HG03575 (cell line): ENCODE results near the gene PAIP1.
"Not testable (repeated sequence)": the region's sequence is repeated elsewhere in the genome, so short reads cannot be mapped to it uniquely, and the experiment has no call there.

ENCODE experiments used
- ATAC-seq: cut with Tn5 transposase; IDR thresholded peaks from one replicate; pipeline ENCODE4 v1.9.1; 2021; ENCODE audit not compliant: unreplicated experiment, insufficient number of reproducible peaks, low FRiP score; ENCODE audit errors: extremely low read depth

The PAIP1 gene

GRCh38 chr5:43556857-43557542 lies at the start of gene PAIP1:
Gene PAIP1, minus strand, starts transcription at chr5:43557077. Its CDS starts 231 bp downstream, at chr5:43556846.
- ATAC-seq, result peak; percentile 52

- ATAC-seq, result no peak
Measured at GRCh38 chr5:43606351-43606750, 49.5 kb upstream of the PAIP1 start.

GRCh38 chr5:43604699-43605098 lies 47.8 kb upstream of the PAIP1 start:
- no peak for ATAC-seq

GRCh38 chr5:43603344-43604217 lies 46.7 kb upstream of the PAIP1 start:
- ATAC-seq, result peak; percentile 59

- ATAC-seq, result peak; percentile 35
Measured at GRCh38 chr5:43602461-43603343, 45.8 kb upstream of the PAIP1 start, which contains the start of gene NNT. Gene NNT, plus strand, starts transcription at chr5:43603180. Its CDS starts 6,016 bp downstream, at chr5:43609196.

- ATAC-seq, result no peak
Measured at GRCh38 chr5:43601454-43602260, 44.8 kb upstream of the PAIP1 start.

GRCh38 chr5:43598927-43599326 lies 42.0 kb upstream of the PAIP1 start:
- not testable (repeated sequence) for ATAC-seq

- no peak for ATAC-seq
Measured at GRCh38 chr5:43592363-43592762, 35.5 kb upstream of the PAIP1 start.

- ATAC-seq, result no peak
Measured at GRCh38 chr5:43590700-43591099, 33.8 kb upstream of the PAIP1 start.

GRCh38 chr5:43589310-43589709 lies 32.4 kb upstream of the PAIP1 start:
- no peak for ATAC-seq

- ATAC-seq, result no peak
Measured at GRCh38 chr5:43588842-43589241, 32.0 kb upstream of the PAIP1 start.

GRCh38 chr5:43584166-43584699 lies 27.4 kb upstream of the PAIP1 start:
- ATAC-seq, result no peak

- ATAC-seq, result no peak
Measured at GRCh38 chr5:43583724-43584123, 26.8 kb upstream of the PAIP1 start.

GRCh38 chr5:43582082-43583005 lies 25.5 kb upstream of the PAIP1 start:
- no peak for ATAC-seq

GRCh38 chr5:43581398-43581797 lies 24.5 kb upstream of the PAIP1 start:
- no peak for ATAC-seq

GRCh38 chr5:43580402-43581210 lies 23.7 kb upstream of the PAIP1 start:
- not testable (repeated sequence) for ATAC-seq
